ENCODE measurements around the gene USH1C.

The USH1C gene

DNA sequence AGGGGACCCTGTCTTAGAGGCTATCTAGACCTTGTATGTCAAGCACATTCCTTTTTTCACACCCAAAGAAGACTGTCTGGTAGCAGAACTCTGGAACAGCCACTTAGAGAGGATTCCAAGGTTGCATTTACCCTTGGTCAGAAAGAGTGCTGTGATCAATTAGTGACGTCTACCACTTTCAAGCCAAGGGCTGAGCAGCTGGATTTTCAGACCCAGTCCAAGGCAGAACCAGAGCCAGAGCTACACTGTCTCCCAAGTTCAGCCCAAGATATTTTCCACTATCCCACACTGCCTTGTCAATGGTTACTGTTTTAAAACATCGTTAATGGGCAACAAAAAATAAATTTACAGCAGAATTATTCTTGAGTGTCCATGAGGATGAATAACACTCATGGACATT is 91.5 kb downstream of the USH1C start:
- TF ChIP-seq, protein P1, sequence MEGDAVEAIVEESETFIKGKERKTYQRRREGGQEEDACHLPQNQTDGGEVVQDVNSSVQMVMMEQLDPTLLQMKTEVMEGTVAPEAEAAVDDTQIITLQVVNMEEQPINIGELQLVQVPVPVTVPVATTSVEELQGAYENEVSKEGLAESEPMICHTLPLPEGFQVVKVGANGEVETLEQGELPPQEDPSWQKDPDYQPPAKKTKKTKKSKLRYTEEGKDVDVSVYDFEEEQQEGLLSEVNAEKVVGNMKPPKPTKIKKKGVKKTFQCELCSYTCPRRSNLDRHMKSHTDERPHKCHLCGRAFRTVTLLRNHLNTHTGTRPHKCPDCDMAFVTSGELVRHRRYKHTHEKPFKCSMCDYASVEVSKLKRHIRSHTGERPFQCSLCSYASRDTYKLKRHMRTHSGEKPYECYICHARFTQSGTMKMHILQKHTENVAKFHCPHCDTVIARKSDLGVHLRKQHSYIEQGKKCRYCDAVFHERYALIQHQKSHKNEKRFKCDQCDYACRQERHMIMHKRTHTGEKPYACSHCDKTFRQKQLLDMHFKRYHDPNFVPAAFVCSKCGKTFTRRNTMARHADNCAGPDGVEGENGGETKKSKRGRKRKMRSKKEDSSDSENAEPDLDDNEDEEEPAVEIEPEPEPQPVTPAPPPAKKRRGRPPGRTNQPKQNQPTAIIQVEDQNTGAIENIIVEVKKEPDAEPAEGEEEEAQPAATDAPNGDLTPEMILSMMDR (IDR thresholded peaks at IDR 0.05; ENCODE audit: low read length): no peak
- TF ChIP-seq EZH2phosphoT487 (IDR thresholded peaks at IDR 0.05; ENCODE audit: low read length) (no peak), EZH2 (optimal IDR thresholded peaks at IDR 0.05; ENCODE audit: low read depth, low read length) (no peak)
- Histone ChIP-seq H3K36me3 (replicated peaks; ENCODE audit: insufficient read depth, low read length) (no peaks in the 10 kb centered on the region), H3K9ac (ENCODE audit: low read length) (no peak overlapping the region), H3K4me1 (ENCODE audit: low read length) (no peaks in the 10 kb centered on the region), H3F3A (ENCODE audit: insufficient read depth, low read length) (no peaks in the 10 kb centered on the region), H3K27ac (ENCODE audit: low read length) (no peak overlapping the region), H2AFZ (ENCODE audit: low read length) (no peak overlapping the region), H3K27me3 (replicated peaks; ENCODE audit: insufficient read depth, low read length) (no peaks in the 10 kb centered on the region), H3K4me3 (ENCODE audit: low read length) (no peak overlapping the region), H3K79me2 (ENCODE audit: low read length) (no peaks in the 10 kb centered on the region), H3K9me3 (replicated peaks; ENCODE audit: insufficient read depth, low read length) (no peaks in the 10 kb centered on the region), H3K4me2 (ENCODE audit: low read depth, low read length) (no peak overlapping the region), H4K20me1 (ENCODE audit: insufficient read depth, low read length) (no peaks in the 10 kb centered on the region), H3K9me2 (replicated peaks; ENCODE audit: insufficient read depth, low read length) (no peaks in the 10 kb centered on the region)
- no peak for DNase-seq

DNA sequence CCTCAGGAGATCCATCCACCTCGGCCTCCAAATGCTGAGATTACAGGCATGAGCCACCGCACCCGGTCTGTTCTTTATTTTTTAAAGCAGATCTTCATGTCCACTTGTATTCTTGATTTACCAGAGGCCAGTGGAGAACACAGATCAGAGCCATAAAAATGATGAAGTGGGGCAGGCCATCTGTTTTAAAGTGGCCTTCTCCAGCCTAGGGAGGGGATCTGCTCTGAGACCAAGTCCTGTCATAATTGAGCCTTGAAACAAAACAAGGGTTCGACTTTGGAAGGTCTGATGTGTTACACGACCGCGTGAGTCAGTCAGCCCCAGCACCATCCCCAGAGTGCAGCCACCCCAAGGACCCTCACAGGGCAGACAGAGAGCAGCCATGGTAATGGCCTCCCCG is 95.1 kb downstream of the USH1C start:
- Histone ChIP-seq H3K9me2 (replicated peaks; ENCODE audit: insufficient read depth, low read length) (no peaks in the 10 kb centered on the region), H3K4me3 (ENCODE audit: low read length) (no peak overlapping the region), H4K20me1 (ENCODE audit: insufficient read depth, low read length) (no peaks in the 10 kb centered on the region), H3K4me1 (ENCODE audit: low read length) (no peaks in the 10 kb centered on the region), H3K9me3 (replicated peaks; ENCODE audit: insufficient read depth, low read length) (no peaks in the 10 kb centered on the region), H3K36me3 (replicated peaks; ENCODE audit: insufficient read depth, low read length) (no peaks in the 10 kb centered on the region), H3K9ac (ENCODE audit: low read length) (no peak overlapping the region), H3K4me2 (ENCODE audit: low read depth, low read length) (no peak overlapping the region), H3K79me2 (ENCODE audit: low read length) (no peaks in the 10 kb centered on the region), H3F3A (ENCODE audit: insufficient read depth, low read length) (no peaks in the 10 kb centered on the region), H3K27ac (ENCODE audit: low read length) (no peak overlapping the region), H3K27me3 (replicated peaks; ENCODE audit: insufficient read depth, low read length) (no peaks in the 10 kb centered on the region), H2AFZ (ENCODE audit: low read length) (no peak overlapping the region)
- DNase-seq: no peak
- TF ChIP-seq EZH2 (optimal IDR thresholded peaks at IDR 0.05; ENCODE audit: low read depth, low read length) (no peak), EZH2phosphoT487 (IDR thresholded peaks at IDR 0.05; ENCODE audit: low read length) (no peak)

GRCh38 chr11:17446482-17446881 is 97.7 kb downstream of the USH1C start:
- no peak for TF ChIP-seq EZH2 (optimal IDR thresholded peaks at IDR 0.05; ENCODE audit: low read depth, low read length)
- TF ChIP-seq, protein P1 (IDR thresholded peaks at IDR 0.05; ENCODE audit: low read length): no peak
- no peak for TF ChIP-seq EZH2phosphoT487 (IDR thresholded peaks at IDR 0.05; ENCODE audit: low read length)
- Histone ChIP-seq H3K36me3 (replicated peaks; ENCODE audit: insufficient read depth, low read length) (no peaks in the 10 kb centered on the region), H3K27me3 (replicated peaks; ENCODE audit: insufficient read depth, low read length) (no peaks in the 10 kb centered on the region), H4K20me1 (ENCODE audit: insufficient read depth, low read length) (no peaks in the 10 kb centered on the region), H3K9me2 (replicated peaks; ENCODE audit: insufficient read depth, low read length) (no peaks in the 10 kb centered on the region), H3K4me2 (ENCODE audit: low read depth, low read length) (no peak overlapping the region), H3K9me3 (replicated peaks; ENCODE audit: insufficient read depth, low read length) (no peaks in the 10 kb centered on the region), H3F3A (ENCODE audit: insufficient read depth, low read length) (no peaks in the 10 kb centered on the region), H3K4me3 (ENCODE audit: low read length) (no peak overlapping the region), H2AFZ (ENCODE audit: low read length) (no peak overlapping the region), H3K9ac (ENCODE audit: low read length) (no peak overlapping the region), H3K4me1 (ENCODE audit: low read length) (no peaks in the 10 kb centered on the region), H3K79me2 (ENCODE audit: low read length) (no peaks in the 10 kb centered on the region), H3K27ac (ENCODE audit: low read length) (no peak overlapping the region)
- DNase-seq: no peak

GRCh38 chr11:17445240-17445795 is 98.9 kb downstream of the USH1C start:
- Histone ChIP-seq H2AFZ (ENCODE audit: low read length) (no peak overlapping the region), H3K4me1 (ENCODE audit: low read length) (no peaks in the 10 kb centered on the region), H3K27me3 (replicated peaks; ENCODE audit: insufficient read depth, low read length) (no peaks in the 10 kb centered on the region), H3K4me3 (ENCODE audit: low read length) (no peak overlapping the region), H3K27ac (ENCODE audit: low read length) (no peak overlapping the region), H3F3A (ENCODE audit: insufficient read depth, low read length) (no peaks in the 10 kb centered on the region), H3K9me2 (replicated peaks; ENCODE audit: insufficient read depth, low read length) (no peaks in the 10 kb centered on the region), H3K79me2 (ENCODE audit: low read length) (no peaks in the 10 kb centered on the region), H3K9me3 (replicated peaks; ENCODE audit: insufficient read depth, low read length) (no peaks in the 10 kb centered on the region), H3K9ac (ENCODE audit: low read length) (no peak overlapping the region), H3K4me2 (ENCODE audit: low read depth, low read length) (no peak overlapping the region), H3K36me3 (replicated peaks; ENCODE audit: insufficient read depth, low read length) (no peaks in the 10 kb centered on the region), H4K20me1 (ENCODE audit: insufficient read depth, low read length) (no peaks in the 10 kb centered on the region)
- TF ChIP-seq EZH2phosphoT487 (IDR thresholded peaks at IDR 0.05; ENCODE audit: low read length): no peak
- TF ChIP-seq, protein P1 (IDR thresholded peaks at IDR 0.05; ENCODE audit: low read length): no peak
- TF ChIP-seq EZH2 (optimal IDR thresholded peaks at IDR 0.05; ENCODE audit: low read depth, low read length): no peak
- no peak for DNase-seq

Measured in MM.1S (cell line).